Fibroblast of skin of right biceps (primary cell): ENCODE measurements around the gene PROM2.
A peak's percentile ranks its signal among the peaks of the same experiment; 100 is the strongest.
"Not testable (repeated sequence)": the region's sequence is repeated elsewhere in the genome, so short reads cannot be mapped to it uniquely, and the experiment has no call there.

Experiments used
- DNase-seq: peaks from one replicate; pipeline ENCODE4 v3.0.0-alpha.2; 2013

Gene PROM2, protein sequence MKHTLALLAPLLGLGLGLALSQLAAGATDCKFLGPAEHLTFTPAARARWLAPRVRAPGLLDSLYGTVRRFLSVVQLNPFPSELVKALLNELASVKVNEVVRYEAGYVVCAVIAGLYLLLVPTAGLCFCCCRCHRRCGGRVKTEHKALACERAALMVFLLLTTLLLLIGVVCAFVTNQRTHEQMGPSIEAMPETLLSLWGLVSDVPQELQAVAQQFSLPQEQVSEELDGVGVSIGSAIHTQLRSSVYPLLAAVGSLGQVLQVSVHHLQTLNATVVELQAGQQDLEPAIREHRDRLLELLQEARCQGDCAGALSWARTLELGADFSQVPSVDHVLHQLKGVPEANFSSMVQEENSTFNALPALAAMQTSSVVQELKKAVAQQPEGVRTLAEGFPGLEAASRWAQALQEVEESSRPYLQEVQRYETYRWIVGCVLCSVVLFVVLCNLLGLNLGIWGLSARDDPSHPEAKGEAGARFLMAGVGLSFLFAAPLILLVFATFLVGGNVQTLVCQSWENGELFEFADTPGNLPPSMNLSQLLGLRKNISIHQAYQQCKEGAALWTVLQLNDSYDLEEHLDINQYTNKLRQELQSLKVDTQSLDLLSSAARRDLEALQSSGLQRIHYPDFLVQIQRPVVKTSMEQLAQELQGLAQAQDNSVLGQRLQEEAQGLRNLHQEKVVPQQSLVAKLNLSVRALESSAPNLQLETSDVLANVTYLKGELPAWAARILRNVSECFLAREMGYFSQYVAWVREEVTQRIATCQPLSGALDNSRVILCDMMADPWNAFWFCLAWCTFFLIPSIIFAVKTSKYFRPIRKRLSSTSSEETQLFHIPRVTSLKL

GRCh38 chr2:95274291-95275150, at the start of gene PROM2:
Gene PROM2, plus strand, starts transcription at chr2:95274449. Its CDS starts 137 bp downstream, at chr2:95274586.
- DNase-seq: no peak

DNA sequence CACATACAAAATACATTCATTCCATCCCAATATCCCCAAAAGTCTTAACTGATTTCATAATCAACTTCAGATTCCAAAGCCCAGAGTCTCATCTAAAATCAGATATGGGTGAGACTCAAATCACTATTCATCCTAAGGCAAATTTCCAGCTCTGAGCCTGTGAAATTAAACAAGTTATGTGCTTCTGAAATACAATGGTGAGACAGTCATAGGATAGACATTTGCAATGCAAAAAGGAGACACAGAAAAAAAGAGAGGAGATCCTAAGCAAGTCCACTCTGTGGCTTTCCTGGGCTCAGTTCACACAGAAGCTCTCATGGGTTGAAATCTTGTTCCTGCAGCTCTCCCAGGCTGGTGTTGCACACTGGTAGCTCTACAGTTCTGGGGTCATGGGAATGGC, 48.6 kb upstream of the PROM2 start:
- no peak for DNase-seq

DNA sequence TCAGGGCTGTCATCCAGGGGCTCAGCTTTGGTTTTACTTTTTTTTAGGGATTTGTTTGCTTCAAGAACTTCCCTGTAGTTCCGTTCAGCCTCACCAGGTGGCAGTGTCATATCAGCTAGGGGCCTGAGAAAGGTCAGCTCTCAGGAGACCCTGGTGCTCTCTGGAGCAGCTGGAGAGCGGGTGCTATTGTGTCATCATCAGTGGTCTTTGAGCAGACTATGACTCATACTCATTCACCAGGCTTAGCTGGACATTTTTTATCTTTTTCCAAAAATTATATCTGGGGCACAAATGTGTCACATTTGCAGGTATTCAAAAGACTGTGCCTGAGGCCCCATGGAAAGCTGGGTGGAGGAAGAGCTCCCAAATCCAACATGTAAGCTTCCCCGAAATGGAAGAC, 42.5 kb upstream of the PROM2 start:
- DNase-seq: peak; percentile 67

DNA sequence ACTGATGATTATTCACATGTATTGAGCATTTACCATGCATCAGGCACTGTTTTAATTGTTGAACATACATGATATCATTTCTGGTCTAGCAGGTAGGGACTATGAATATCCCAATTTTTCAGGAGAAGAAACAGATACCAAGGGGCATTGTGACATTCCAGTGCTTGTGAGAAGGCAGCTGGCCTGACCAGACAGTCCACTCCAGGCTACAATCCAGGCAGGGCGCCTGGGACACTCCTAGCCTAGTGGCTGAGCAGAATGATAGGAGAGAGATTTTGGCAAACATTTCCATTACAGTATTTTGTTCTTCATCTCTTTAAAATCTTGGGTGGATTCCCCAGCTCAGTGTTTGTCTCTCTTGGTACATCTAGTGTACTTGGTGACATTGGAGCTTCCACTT, 42.0 kb upstream of the PROM2 start:
- no peak for DNase-seq

GRCh38 chr2:95234286-95234785, 39.9 kb upstream of the PROM2 start:
- DNase-seq: no peak

- DNase-seq: no peak
These were observed 39.4 kb upstream of the PROM2 start for GRCh38 chr2:95234816-95235215.

DNA sequence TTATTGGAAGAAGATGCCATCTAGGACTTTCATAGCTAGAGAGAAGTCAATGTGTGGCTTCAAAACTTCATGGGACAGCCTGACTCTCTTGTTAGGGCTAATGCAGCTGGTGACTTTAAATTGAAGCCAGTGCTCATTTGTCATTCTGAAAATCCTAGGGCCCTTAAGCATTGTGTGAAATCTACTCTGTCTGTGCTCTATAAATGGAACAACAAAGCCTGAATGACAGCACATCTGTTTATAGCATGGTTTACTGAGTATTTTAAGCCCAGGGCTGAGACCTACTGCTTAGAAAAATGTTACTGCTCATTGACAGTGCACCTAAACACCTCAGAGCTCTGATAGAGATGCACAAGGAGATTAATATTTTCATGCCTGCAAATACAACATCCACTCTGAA, 36.1 kb upstream of the PROM2 start:
- no peak for DNase-seq

- DNase-seq: no peak
These were observed 34.2 kb upstream of the PROM2 start for GRCh38 chr2:95240091-95240490.

DNA sequence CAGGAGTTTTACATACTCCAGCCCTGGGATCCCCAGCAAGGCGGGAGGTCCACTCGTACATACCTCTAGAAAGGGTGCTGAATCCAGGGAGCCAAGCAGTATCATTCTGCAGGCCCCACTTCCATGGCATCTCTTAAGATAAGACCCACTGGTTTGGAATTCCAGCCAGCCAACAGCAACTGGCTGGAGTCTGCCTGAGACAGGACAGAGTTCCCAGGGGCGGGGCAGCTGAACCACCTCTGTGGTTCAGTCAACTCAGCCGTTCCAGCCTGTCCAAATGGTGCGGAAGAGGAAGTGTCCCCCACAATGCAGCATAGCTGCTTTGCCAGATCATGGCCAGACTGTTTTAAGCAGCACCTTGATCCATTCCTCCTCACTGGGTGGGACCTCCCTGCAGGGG, 33.7 kb upstream of the PROM2 start:
- DNase-seq: no peak

DNA sequence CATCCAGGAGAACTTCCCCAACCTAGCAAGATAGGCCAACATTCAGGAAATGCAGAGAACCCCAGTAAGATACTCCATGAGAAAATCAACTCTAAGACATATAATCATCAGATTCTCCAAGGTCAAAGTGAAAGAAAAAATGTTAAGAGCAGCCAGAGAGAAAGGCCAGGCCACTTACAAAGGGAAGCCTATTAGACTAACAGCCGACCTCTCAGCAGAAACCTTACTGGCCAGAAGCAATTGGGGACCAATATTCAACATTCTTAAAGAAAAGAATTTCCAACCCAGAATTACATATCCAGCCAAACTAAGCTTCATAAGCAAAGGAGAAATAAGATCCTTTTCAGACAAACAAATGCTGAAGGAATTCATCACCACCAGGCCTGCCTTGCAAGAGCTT, 32.2 kb upstream of the PROM2 start:
- not testable (repeated sequence) for DNase-seq

DNA sequence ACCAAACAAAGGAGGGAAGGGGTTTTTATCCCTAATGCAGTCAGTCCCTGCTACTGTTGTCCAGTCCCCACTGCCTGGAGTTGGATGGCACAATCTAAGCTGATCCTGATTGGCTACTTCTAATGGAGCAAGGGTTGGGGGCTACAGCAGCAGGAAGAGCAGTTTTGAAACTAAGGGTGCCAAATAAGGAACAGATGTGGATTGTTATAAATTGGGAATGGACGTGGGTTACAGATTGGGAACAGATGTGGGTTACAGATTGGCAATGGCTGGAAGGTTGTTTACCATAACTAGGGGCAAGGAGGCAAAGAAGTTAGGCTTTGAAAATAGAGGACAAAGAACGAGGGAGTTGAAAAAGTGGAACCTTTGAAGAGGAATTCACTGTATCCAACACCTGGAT, 16.0 kb upstream of the PROM2 start:
- no peak for DNase-seq

GRCh38 chr2:95260028-95261023, 13.9 kb upstream of the PROM2 start:
- no peak for DNase-seq

GRCh38 chr2:95261602-95262001, 12.6 kb upstream of the PROM2 start:
- no peak for DNase-seq

DNA sequence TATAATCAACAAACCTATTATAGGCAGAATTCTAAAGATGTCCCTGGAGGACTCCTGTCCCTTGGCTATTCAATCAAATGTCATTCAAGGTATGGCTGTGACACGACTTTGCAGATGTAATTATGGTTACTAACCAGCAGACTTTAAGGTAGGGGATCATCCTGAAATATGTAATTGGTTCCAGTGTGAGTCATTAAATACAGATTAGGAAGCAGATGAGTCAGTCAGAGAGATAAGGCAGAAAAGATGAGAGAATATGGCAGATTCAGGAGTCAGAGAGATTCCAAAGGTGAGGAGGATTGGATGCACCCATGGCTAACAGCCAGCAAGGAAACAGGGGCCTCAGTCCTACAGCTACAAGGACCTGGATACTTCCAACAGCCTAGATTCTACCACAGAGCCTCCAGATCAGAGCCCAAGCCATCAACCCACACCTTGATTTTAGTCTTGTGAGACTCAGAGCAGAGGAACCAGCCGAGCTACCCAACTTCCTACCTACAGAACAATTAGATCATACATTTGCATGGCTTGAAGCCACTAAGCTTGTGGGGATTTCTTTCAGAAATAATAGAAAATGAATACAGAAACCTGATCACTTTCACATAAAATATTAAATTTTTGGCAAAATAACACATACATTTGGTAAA, 11.2 kb upstream of the PROM2 start:
- no peak for DNase-seq

- DNase-seq: no peak
These were observed 9.6 kb upstream of the PROM2 start for GRCh38 chr2:95264624-95265023.

GRCh38 chr2:95265182-95265581, 9.1 kb upstream of the PROM2 start:
- DNase-seq: no peak

DNA sequence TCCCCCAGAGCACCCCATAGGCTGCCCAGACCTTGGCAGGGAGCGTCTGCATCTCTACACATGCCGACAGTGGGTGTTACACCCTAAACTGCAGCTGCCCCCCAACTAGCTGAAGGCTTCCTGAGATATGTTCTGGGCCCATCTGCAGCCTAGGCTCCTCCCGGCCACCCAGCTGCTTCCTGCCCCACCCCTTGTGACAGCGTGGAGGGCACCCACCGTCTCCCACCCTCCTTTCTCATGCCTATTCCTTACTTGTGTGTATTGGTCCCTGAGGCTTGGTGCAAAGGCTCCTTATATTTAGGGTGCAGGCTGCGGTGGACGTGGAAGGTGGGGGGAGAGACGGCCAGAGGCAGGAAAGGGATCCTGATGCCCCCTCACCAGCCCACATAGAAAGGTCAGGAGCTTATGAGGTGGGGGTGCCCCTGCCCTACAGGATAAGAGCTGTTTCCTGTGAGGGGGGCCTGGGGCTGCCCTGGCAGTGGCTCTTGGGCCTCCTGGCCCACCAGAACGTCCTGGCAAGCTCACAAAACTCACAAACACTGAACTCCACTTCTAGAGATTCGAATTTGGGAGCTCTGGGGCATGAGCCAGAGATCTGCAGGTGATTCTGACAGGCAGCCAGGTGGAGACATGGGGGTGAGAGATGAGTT, 7.3 kb upstream of the PROM2 start:
- DNase-seq: no peak

GRCh38 chr2:95267458-95268210, 6.6 kb upstream of the PROM2 start:
- DNase-seq: no peak

- DNase-seq: no peak
These were observed 5.8 kb upstream of the PROM2 start for GRCh38 chr2:95268211-95269035.
